Esophagus mucosa (tissue), 1 donor: ENCODE measurements around the gene ENOSF1. TPM values are rescaled to one million over a fixed set of nuclear protein-coding genes. Genes with fewer than 3 reads are reported as not detected.
A peak's percentile ranks its signal among the peaks of the same experiment; 100 is the strongest.
"Not testable (repeated sequence)": the region's sequence is repeated elsewhere in the genome, so short reads cannot be mapped to it uniquely, and the experiment has no call there.

Source experiments
- ATAC-seq: fragments of 200-7000 bp; cut with Tn5 transposase; one replicate; pipeline ENCODE4 v1.9.1; 2020
- total RNA-seq: library from RNA; stranded (reverse); gene quantifications from one replicate; pipeline ENCODE4 v1.2.4, GENCODE V29; 2023
- donor health status: DM: yes; HTN: yes; CAD: no.

Gene ENOSF1
- total RNA-seq, result 50.3 TPM

GRCh38 chr18:712401-713134 is at the start of gene ENOSF1:
Gene ENOSF1 (minus strand): TSS chr18:712630. CDS start chr18:712587, 43 bp downstream.
- peak; percentile 99 for ATAC-seq

GRCh38 chr18:759864-760263 is 47.4 kb upstream of the ENOSF1 start:
- not testable (repeated sequence) for ATAC-seq

- no peak for ATAC-seq
These were observed 43.1 kb upstream of the ENOSF1 start for GRCh38 chr18:755506-755905.

GRCh38 chr18:754656-755055 is 42.2 kb upstream of the ENOSF1 start:
- no peak for ATAC-seq

GRCh38 chr18:750456-750855 is 38.0 kb upstream of the ENOSF1 start:
- ATAC-seq, result no peak

GRCh38 chr18:744832-745597 is 32.6 kb upstream of the ENOSF1 start:
- no peak for ATAC-seq

- ATAC-seq, result peak; percentile 67
These were observed 29.6 kb upstream of the ENOSF1 start for GRCh38 chr18:741931-742512.

- ATAC-seq, result no peak
These were observed 19.9 kb upstream of the ENOSF1 start for GRCh38 chr18:732371-732770.

- ATAC-seq, result no peak
These were observed 18.8 kb upstream of the ENOSF1 start for GRCh38 chr18:731185-731584.

GRCh38 chr18:730692-731091 is 18.3 kb upstream of the ENOSF1 start:
- ATAC-seq, result no peak

- ATAC-seq, result peak; percentile 28
These were observed 17.7 kb upstream of the ENOSF1 start for GRCh38 chr18:730120-730519.

- no peak for ATAC-seq
These were observed 13.2 kb upstream of the ENOSF1 start for GRCh38 chr18:725646-726045.

GRCh38 chr18:723541-724080 is 11.2 kb upstream of the ENOSF1 start:
- ATAC-seq, result no peak

GRCh38 chr18:717003-717402 is 4.6 kb upstream of the ENOSF1 start:
- ATAC-seq, result no peak

GRCh38 chr18:715626-716025 is 3.2 kb upstream of the ENOSF1 start:
- no peak for ATAC-seq

- ATAC-seq, result no peak
These were observed 683 bp upstream of the ENOSF1 start for GRCh38 chr18:713135-713490.

- peak; percentile 59 for ATAC-seq
These were observed 601 bp downstream of the ENOSF1 start for GRCh38 chr18:711657-712400.

GRCh38 chr18:711310-711656 is 1.1 kb downstream of the ENOSF1 start:
- no peak for ATAC-seq

- ATAC-seq, result no peak
These were observed 1.8 kb downstream of the ENOSF1 start for GRCh38 chr18:710418-711300.

GRCh38 chr18:709771-710170 is 2.7 kb downstream of the ENOSF1 start:
- ATAC-seq, result no peak

- no peak for ATAC-seq
These were observed 4.3 kb downstream of the ENOSF1 start for GRCh38 chr18:708096-708495.

- no peak for ATAC-seq
These were observed 6.0 kb downstream of the ENOSF1 start for GRCh38 chr18:706405-706804.
